IMR-90 (cell line): ENCODE measurements around the gene PDCD1LG2.

Experiments used
- CEBPB ChIP-seq: IDR thresholded peaks from 2 replicates; pipeline ENCODE4 v1.6.1; 2012; ENCODE audit warnings: low read depth, low read length, improper control_type of control experiment
- FOS ChIP-seq: fragments of 150-350 bp; IDR thresholded peaks from 2 replicates; pipeline ENCODE4 v1.6.1; 2016; ENCODE audit warnings: low read depth, low read length
- MAFK ChIP-seq: IDR thresholded peaks from 2 replicates; pipeline ENCODE4 v1.6.1; 2012; ENCODE audit warnings: low read depth, low read length, improper control_type of control experiment
- MAZ ChIP-seq: IDR thresholded peaks from 2 replicates; pipeline ENCODE4 v1.6.1; 2012; ENCODE audit warnings: low read depth, mild to moderate bottlenecking, low read length, improper control_type of control experiment, moderate library complexity, borderline replicate concordance
- MXI1 ChIP-seq: IDR thresholded peaks from 2 replicates; pipeline ENCODE4 v1.6.1; 2012; ENCODE audit warnings: low read depth, mild to moderate bottlenecking, low read length, moderate library complexity, borderline replicate concordance
- POLR2A ChIP-seq: IDR thresholded peaks from 2 replicates; pipeline ENCODE4 v1.6.1; 2012; ENCODE audit warnings: mild to moderate bottlenecking, low read depth, low read length
- RAD21 ChIP-seq: IDR thresholded peaks from 2 replicates; pipeline ENCODE4 v1.6.1; 2012; ENCODE audit warnings: low read length, improper control_type of control experiment
- RFX5 ChIP-seq: IDR thresholded peaks from 2 replicates; pipeline ENCODE4 v1.8.0; 2012; ENCODE audit warnings: low read depth, mild to moderate bottlenecking, low read length, moderate library complexity
- SMC3 ChIP-seq: fragments of 150-350 bp; IDR thresholded peaks from 2 replicates; pipeline ENCODE4 v1.6.1; 2016; ENCODE audit warnings: low read depth, mild to moderate bottlenecking, antibody characterized with exemption, low read length, moderate library complexity
- TF ChIP-seq, protein P1 (sequence below): fragments of 150-350 bp; IDR thresholded peaks from 2 replicates; pipeline ENCODE4 v1.6.1; 2017; ENCODE audit warnings: mild to moderate bottlenecking, antibody characterized with exemption, low read length, low read depth
- TF ChIP-seq, protein P2 (sequence below): conservative IDR thresholded peaks from 2 replicates; pipeline ENCODE4 v1.5.1; 2012; ENCODE audit warnings: mild to moderate bottlenecking, low read depth, low read length, improper control_type of control experiment
- TF ChIP-seq, protein P3 (sequence below): fragments of 150-350 bp; IDR thresholded peaks from 2 replicates; pipeline ENCODE4 v1.6.1; 2016; ENCODE audit warnings: low read depth, mild to moderate bottlenecking, low read length, moderate library complexity, borderline replicate concordance

DNA sequence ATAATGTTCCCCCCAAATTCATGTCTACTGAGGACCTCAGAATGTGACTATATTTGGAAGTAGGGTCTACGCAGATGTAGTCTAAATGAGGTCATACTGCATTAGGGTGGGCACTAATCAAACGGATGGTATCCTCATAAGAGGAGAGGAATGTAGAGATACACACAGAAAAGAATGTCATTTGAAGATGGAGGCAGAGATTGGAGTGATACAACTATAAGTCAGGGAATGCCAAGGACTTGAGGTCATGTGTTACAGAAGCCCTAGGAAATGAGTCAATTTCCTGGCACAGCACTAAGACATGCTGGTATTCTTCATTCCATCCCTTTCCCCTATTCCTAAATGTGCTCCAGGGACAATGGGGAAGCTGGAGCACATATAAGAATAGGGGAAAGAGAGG, 758 bp upstream of the PDCD1LG2 start:
- TF ChIP-seq RAD21 (0 out of 2 replicates have a peak, but pooled peaks have one; percentile 8), FOS (peak; percentile 65), RFX5 (no peak), CEBPB (peak; percentile 49; the same call in 1 of the 2 replicates), POLR2A (peak; percentile 39), MAZ (no peak), MXI1 (no peak), SMC3 (no peak), MAFK (no peak; the same call in 1 of the 2 replicates)
- TF ChIP-seq, protein P1, sequence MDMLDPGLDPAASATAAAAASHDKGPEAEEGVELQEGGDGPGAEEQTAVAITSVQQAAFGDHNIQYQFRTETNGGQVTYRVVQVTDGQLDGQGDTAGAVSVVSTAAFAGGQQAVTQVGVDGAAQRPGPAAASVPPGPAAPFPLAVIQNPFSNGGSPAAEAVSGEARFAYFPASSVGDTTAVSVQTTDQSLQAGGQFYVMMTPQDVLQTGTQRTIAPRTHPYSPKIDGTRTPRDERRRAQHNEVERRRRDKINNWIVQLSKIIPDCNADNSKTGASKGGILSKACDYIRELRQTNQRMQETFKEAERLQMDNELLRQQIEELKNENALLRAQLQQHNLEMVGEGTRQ = peak; percentile 28; the same call in 1 of the 2 replicates
- TF ChIP-seq, protein P2, sequence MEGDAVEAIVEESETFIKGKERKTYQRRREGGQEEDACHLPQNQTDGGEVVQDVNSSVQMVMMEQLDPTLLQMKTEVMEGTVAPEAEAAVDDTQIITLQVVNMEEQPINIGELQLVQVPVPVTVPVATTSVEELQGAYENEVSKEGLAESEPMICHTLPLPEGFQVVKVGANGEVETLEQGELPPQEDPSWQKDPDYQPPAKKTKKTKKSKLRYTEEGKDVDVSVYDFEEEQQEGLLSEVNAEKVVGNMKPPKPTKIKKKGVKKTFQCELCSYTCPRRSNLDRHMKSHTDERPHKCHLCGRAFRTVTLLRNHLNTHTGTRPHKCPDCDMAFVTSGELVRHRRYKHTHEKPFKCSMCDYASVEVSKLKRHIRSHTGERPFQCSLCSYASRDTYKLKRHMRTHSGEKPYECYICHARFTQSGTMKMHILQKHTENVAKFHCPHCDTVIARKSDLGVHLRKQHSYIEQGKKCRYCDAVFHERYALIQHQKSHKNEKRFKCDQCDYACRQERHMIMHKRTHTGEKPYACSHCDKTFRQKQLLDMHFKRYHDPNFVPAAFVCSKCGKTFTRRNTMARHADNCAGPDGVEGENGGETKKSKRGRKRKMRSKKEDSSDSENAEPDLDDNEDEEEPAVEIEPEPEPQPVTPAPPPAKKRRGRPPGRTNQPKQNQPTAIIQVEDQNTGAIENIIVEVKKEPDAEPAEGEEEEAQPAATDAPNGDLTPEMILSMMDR = no peak
- TF ChIP-seq, protein P3, sequence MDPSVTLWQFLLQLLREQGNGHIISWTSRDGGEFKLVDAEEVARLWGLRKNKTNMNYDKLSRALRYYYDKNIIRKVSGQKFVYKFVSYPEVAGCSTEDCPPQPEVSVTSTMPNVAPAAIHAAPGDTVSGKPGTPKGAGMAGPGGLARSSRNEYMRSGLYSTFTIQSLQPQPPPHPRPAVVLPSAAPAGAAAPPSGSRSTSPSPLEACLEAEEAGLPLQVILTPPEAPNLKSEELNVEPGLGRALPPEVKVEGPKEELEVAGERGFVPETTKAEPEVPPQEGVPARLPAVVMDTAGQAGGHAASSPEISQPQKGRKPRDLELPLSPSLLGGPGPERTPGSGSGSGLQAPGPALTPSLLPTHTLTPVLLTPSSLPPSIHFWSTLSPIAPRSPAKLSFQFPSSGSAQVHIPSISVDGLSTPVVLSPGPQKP = no peak
